LNCAP (cell line): ENCODE results near the gene OPTC.

Source experiments
- TF ChIP-seq, protein P1 (sequence below): fragments of 450-650 bp; IDR thresholded peaks from 2 replicates; pipeline ENCODE4 v1.5.1; 2017; ENCODE audit warnings: mild to moderate bottlenecking

OPTC gene

DNA sequence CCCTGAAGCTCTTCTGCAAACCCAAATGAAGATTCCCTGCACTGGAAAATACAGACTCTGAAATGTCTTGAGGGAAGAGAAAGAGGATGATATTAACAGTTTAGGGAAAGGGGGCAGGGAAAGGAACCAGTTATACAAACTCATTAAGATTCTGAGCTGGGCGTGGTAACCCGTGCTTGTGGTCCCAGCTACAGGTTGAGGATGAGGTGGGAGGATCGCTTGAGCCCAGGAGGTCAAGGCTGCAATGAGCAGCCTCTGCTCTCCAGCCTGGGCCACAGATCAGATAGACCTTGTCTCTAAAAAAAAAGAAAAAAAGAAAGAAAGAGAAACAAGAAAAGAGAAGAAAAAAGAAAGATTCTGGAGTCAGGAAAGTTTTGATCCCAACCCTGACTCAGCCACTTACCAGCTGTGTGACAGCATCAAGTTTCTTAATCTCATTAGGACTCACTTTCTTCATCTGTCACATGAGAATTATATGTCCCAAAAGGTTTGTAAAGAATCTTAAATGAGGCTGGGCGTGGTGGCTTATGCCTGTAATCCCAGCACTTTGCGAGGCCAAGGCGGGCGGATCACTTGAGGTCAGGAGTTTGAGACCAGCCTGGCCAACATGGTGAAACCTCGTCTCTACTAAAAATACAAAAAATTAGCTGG, 53.9 kb downstream of the OPTC start:
- TF ChIP-seq, protein P1, sequence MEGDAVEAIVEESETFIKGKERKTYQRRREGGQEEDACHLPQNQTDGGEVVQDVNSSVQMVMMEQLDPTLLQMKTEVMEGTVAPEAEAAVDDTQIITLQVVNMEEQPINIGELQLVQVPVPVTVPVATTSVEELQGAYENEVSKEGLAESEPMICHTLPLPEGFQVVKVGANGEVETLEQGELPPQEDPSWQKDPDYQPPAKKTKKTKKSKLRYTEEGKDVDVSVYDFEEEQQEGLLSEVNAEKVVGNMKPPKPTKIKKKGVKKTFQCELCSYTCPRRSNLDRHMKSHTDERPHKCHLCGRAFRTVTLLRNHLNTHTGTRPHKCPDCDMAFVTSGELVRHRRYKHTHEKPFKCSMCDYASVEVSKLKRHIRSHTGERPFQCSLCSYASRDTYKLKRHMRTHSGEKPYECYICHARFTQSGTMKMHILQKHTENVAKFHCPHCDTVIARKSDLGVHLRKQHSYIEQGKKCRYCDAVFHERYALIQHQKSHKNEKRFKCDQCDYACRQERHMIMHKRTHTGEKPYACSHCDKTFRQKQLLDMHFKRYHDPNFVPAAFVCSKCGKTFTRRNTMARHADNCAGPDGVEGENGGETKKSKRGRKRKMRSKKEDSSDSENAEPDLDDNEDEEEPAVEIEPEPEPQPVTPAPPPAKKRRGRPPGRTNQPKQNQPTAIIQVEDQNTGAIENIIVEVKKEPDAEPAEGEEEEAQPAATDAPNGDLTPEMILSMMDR: no peak

DNA sequence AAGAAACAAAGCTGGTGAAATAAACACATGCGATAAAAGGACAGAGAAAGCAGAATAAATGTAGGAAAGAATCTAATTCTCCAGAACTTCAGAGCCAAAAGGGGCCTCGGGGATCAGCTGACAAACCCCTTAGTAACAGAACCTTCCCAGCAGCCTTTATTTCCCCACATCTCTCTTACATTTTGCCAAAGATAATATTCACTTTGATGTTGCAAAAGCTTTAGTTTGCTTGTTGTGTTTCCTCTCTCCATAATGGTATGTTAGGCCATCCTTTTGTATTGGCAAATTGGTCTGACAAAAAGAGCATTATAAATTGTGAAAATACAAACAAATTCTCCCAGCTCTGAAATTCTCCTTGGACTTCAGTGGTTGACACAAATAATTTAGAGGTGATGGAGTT, 54.9 kb downstream of the OPTC start:
- TF ChIP-seq, protein P1: no peak

DNA sequence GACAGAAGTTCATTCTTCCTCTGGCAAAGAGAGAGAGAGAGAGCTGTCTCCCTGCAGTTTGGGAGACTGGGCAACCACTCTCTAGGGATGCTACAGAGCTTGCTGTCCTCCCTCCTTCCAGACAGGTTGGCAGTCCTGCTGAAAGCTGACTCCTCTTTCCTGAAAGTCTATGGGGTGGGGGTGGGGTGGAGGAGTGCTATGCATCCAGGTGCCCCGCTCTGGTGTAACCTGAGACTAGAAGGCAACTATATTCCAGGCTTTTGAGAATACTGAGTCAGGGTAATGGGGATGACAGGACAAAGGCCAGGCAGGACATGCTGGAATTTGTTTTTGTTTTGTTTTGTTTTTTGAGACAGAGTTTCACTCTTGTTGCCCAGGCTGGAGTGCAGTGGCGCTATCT, 55.4 kb downstream of the OPTC start:
- TF ChIP-seq, protein P1: no peak

DNA sequence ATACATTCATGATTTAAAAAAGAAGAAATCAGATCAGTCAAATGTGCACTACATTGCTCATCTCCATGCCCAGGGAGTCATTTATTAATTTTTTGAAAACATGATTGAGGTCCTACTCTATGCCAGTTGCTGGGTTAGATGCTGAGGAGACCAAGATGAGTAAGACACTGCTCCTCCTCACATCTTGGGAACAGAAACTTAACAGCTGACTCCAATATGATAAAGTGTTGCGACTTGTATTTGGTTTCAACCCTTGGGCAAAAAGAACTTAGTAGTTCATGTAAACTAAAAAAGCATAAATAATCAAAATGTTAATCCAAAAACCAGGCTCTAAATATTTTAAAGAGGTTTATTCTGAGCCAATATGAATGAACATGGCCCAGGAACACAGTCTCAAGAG, 56.9 kb downstream of the OPTC start:
- TF ChIP-seq, protein P1: no peak

DNA sequence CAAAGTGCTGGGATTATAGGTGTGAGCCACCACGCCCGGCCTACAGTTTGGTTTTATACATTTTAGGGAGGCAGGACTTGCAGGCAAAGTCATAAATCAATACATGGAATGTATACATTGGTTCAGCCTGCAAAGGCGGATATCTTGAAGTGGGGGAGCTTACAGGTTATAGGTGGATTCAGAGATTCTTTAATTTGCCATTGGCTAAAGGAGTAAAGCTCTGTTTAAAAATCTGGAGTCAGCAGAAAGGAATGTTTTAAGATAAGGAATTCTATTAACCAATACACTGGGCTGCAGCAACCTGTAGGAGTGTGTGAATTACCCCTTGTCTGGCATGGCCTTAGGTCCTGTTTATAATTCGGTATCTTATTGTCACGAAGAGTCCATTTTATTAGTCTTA, 57.6 kb downstream of the OPTC start:
- TF ChIP-seq, protein P1: no peak

DNA sequence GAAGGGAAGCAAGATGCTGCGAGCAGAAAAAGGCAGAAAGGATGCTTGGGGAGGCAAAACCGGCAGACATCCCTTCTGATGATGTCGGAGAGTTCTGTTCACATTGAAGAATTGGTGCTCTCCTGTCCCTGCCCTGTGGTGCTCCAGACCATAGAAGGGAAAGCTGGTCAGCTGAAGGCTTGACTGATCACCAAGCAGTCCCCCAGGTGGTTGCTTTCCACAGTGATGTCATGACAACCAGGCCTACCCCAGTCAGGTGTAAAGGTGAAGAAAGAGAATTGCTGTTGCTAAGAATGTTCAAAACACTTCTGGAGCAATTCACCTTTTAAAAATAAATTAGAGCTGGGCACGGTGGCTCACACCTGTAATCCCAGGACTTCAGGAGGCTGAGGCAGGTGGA, 59.5 kb downstream of the OPTC start:
- TF ChIP-seq, protein P1: no peak

DNA sequence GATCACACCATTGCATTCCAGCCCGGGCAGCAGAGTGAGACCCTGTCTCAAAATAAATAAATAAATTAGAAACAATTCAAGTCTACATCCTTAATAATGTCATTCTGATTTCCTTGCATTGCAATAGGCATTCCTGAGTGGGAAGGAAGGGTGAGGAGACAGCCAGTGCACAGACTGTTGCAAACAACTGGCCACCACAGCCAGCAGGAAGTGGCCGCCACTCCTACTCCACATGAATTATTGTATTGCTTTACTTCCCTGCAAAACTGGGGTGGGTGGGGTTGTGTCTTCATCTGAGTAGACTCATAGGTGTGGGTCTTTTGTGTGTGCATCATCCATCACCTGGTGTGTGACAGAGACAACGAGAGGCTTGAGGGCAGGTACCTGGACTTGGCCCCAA, 60.1 kb downstream of the OPTC start:
- TF ChIP-seq, protein P1: no peak

DNA sequence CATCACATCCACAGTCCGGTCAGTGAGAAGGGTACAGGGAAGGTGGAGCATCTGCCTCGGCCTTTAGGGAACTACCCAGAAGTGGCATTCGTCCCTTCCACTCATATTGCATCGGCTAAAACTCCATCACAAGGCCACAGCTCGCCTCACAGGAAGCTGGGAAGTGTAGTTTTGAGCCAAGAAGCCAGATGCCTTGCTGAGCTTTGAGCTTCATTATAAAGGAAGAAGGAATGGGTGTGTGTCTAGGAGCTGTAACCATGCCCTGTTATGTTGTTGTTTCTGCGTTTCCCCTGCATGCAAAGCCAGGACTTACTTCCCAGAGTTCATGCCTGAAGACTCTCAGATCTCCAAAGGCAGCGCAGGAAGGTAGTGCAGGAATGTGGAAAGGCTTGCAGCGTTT, 61.1 kb downstream of the OPTC start:
- TF ChIP-seq, protein P1: no peak
